ENCODE measurements around the gene NUDT2. TPM values are rescaled to one million over a fixed set of nuclear protein-coding genes. Genes with fewer than 3 reads are reported as not detected.

NUDT2 gene
- total and polyA plus RNA-seq, 12 donors: 14.4 to 28.9 (median 18.4) TPM

GRCh38 chr9:34385561-34386230 lies 56.3 kb downstream of the NUDT2 start:
- Histone ChIP-seq H3K27ac (no peak overlapping the region), H3K27me3 (peaks cover 0 to 13% (median 0%) of the 10 kb centered on the region in 7 donors), H3K9me3 (no peaks in the 10 kb centered on the region), H3K4me1 (peaks cover 0 to 13% (median 6%) of the 10 kb centered on the region in 9 donors), H3K4me3 (no peak overlapping the region), H3K36me3 (no peaks in the 10 kb centered on the region)
- no peak for TF ChIP-seq CTCF (IDR thresholded peaks at IDR 0.05)
- WGBS, 2 donors: 95 to 97% methylated on average over 6 of the region's 6 CpGs
- intact Hi-C loops (cut with DNase I): loop anchor here in 2 of 10 donors (10.0 kb wide), 2 partner anchors 49 to 131 kb away; no protein-coding TSS in a partner anchor
- ATAC-seq (no peak), DNase-seq (no peak)

- Histone ChIP-seq H3K4me3 (no peak overlapping the region), H3K27me3 (peaks cover 0 to 7% (median 0%) of the 10 kb centered on the region in 7 donors), H3K9me3 (no peaks in the 10 kb centered on the region), H3K4me1 (peaks cover 0 to 4% (median 0%) of the 10 kb centered on the region in 9 donors), H3K36me3 (no peaks in the 10 kb centered on the region), H3K27ac (no peak overlapping the region)
- intact Hi-C loops (cut with DNase I): loop anchor here in 2 of 10 donors (10.0 kb wide), 2 partner anchors 48 to 132 kb away; no protein-coding TSS in a partner anchor
- 89 to 95% methylated on average over 3 of the region's 3 CpGs for WGBS, 2 donors
- no peak for ATAC-seq
- no peak for TF ChIP-seq CTCF (IDR thresholded peaks at IDR 0.05)
- DNase-seq: no peak
Measured at GRCh38 chr9:34386656-34387055, 57.3 kb downstream of the NUDT2 start.

GRCh38 chr9:34387239-34387638 lies 57.9 kb downstream of the NUDT2 start:
- DNase-seq: no peak
- WGBS, 2 donors: 89 to 90% methylated on average over 4 of the region's 4 CpGs
- intact Hi-C loops (cut with DNase I): loop anchor here in 2 of 10 donors (10.0 kb wide), 2 partner anchors 48 to 132 kb away; no protein-coding TSS in a partner anchor

GRCh38 chr9:34392511-34392910 lies 63.1 kb downstream of the NUDT2 start:
- peak in 6 of 8 donors; percentile 46 to 89 (median 64) for ATAC-seq
- Histone ChIP-seq H3K9me3 (no peaks in the 10 kb centered on the region), H3K4me3 (no peak overlapping the region), H3K36me3 (peaks cover 0 to 14% (median 0%) of the 10 kb centered on the region in 9 donors), H3K4me1 (peaks cover 0 to 12% (median 0%) of the 10 kb centered on the region in 9 donors), H3K27me3 (peaks cover 0 to 4% (median 0%) of the 10 kb centered on the region in 7 donors), H3K27ac (peak overlapping the region in 2 of 10 donors; percentile 2 to 8)
- 29 to 36% methylated on average over 1 of the region's 1 CpG for WGBS, 2 donors
- intact Hi-C loops (cut with DNase I): no loop called here
- no peak for TF ChIP-seq CTCF (IDR thresholded peaks at IDR 0.05)
- no peak for DNase-seq

More at GRCh38 chr9:34387239-34387638, 57.9 kb downstream of the NUDT2 start:
- Histone ChIP-seq H3K27me3 (peaks cover 0 to 4% (median 0%) of the 10 kb centered on the region in 7 donors), H3K9me3 (no peaks in the 10 kb centered on the region), H3K27ac (no peak overlapping the region), H3K4me1 (peaks cover 0 to 4% (median 0%) of the 10 kb centered on the region in 9 donors), H3K4me3 (no peak overlapping the region), H3K36me3 (no peaks in the 10 kb centered on the region)
- TF ChIP-seq CTCF (IDR thresholded peaks at IDR 0.05): no peak
- no peak for ATAC-seq

Other genes starting within 250 kb of the NUDT2 start
- gene DCAF12, start 202.9 kb upstream of the NUDT2 start, total RNA-seq: 10 to 100 TPM; 13.8 to 24.2 (median 16.7) TPM
- 1 to 10 TPM; 6.4 to 9.8 TPM for gene DCAF12, start 202.9 kb upstream of the NUDT2 start, polyA plus RNA-seq
- gene UBAP1, start 150.5 kb upstream of the NUDT2 start, total RNA-seq: 10 to 100 TPM; 39.5 to 54.2 (median 43.3) TPM
- 10 to 100 TPM; 18.4 to 41.1 TPM for gene UBAP1, start 150.5 kb upstream of the NUDT2 start, polyA plus RNA-seq
- gene KIF24, start 301 bp upstream of the NUDT2 start, total RNA-seq: 1 to 10 TPM in 1 of 10 donors, under 1 TPM in 9; 0.25 to 1.2 (median 0.50) TPM
- gene KIF24, start 301 bp upstream of the NUDT2 start, polyA plus RNA-seq: under 1 TPM; 0.29 to 0.43 TPM
- gene MYORG, start 47.3 kb downstream of the NUDT2 start, total RNA-seq: 1 to 10 TPM; 4.9 to 9.1 (median 7.1) TPM
- gene MYORG, start 47.3 kb downstream of the NUDT2 start, polyA plus RNA-seq: 1 to 10 TPM; 1.3 to 4.8 TPM
- 10 to 100 TPM; 18.9 to 38.6 (median 27.9) TPM for gene FAM219A, start 129.0 kb downstream of the NUDT2 start, total RNA-seq
- 10 to 100 TPM; 15.1 to 20.7 TPM for gene FAM219A, start 129.0 kb downstream of the NUDT2 start, polyA plus RNA-seq
- gene DNAI1, start 129.2 kb downstream of the NUDT2 start, total RNA-seq: under 1 TPM in 2 of 10 donors, not detected in 8; 0.09 to 0.18 TPM
- under 1 TPM in 1 of 2 donors, not detected in 1; 0.28 TPM for gene DNAI1, start 129.2 kb downstream of the NUDT2 start, polyA plus RNA-seq
- gene ENHO, start 193.4 kb downstream of the NUDT2 start, total RNA-seq: under 1 TPM in 6 of 10 donors, not detected in 4; 0.32 to 0.64 (median 0.42) TPM
- 1 to 10 TPM in 1 of 2 donors, under 1 TPM in 1; 0.46 to 1.2 TPM for gene ENHO, start 193.4 kb downstream of the NUDT2 start, polyA plus RNA-seq

All from heart right ventricle (tissue), 16 donors.